Right lobe of liver (tissue), 6 donors: ENCODE results near the gene ZNF142. TPM values are rescaled to one million over a fixed set of nuclear protein-coding genes. Genes with fewer than 3 reads are reported as not detected.
"Not testable (repeated sequence)": the region's sequence is repeated elsewhere in the genome, so short reads cannot be mapped to it uniquely, and the experiment has no call there.

Source experiments
- ATAC-seq, 4 donors: fragments of 200-7000 bp; cut with Tn5 transposase; one replicate each; pipeline ENCODE4 v1.9.1; 2020; ENCODE audit warnings: mild to moderate bottlenecking in 4 of 4, moderate library complexity in 4 of 4
- DNase-seq, 3 donors: peaks; one replicate each; pipeline ENCODE4 v3.0.0-alpha.2; 2020
- H3K27ac ChIP-seq, 3 donors: fragments of 200-600 bp; one replicate each; pipeline ENCODE4 v1.8.0; 2022
- H3K27me3 ChIP-seq, 2 donors: fragments of 200-600 bp; one replicate each; pipeline ENCODE4 v1.8.0; 2022
- H3K36me3 ChIP-seq, 4 donors: fragments of 200-600 bp; sonication (generic) in 1 of 4; one replicate each; pipeline versions ENCODE4 v1.5.1 to v1.8.0; 2017 to 2022; ENCODE audit warnings: control low read depth in 1 of 4
- H3K4me1 ChIP-seq, 4 donors: fragments of 200-600 bp; sonication (generic) in 1 of 4; one replicate each; pipeline versions ENCODE4 v1.5.1 to v1.8.0; 2017 to 2022; ENCODE audit warnings: control low read depth in 1 of 4
- H3K4me3 ChIP-seq, 3 donors: fragments of 200-600 bp; one replicate each; pipeline ENCODE4 v1.8.0; 2022
- H3K9me3 ChIP-seq, 4 donors: fragments of 200-600 bp; sonication (generic) in 1 of 4; one replicate each; pipeline versions ENCODE4 v1.5.1 to v1.8.0; 2017 to 2022; ENCODE audit warnings: control low read depth in 1 of 4
- POLR2A ChIP-seq: fragments of 450-650 bp; IDR thresholded peaks from one replicate; pipeline ENCODE4 v1.6.1; 2017; ENCODE audit warnings: antibody characterized with exemption, mild to moderate bottlenecking
- WGBS: methylation state at CpG from one replicate; pipeline ENCODE4 v1.1.6; 2018; ENCODE audit warnings: low coverage, low lambda C conversion rate; ENCODE audit not compliant: insufficient coverage; ENCODE audit errors: missing lambda C conversion rate; 5-methylcytosine and 5-hydroxymethylcytosine counted together
- intact Hi-C, 2 donors: fragments of 100-400 bp; cut with DNase I; formaldehyde crosslinking; loops; one replicate each; pipeline versions ENCODE4 v1.11.2 to v1.14.1; 2022
- total RNA-seq, 6 experiments: library from RNA; depleted of rRNA in 2 of 6; stranded (reverse); fragments of >200 nt in 2 of 6; fragmentation: NEBNext Ultra II Directional in 3 of 6; extraction: Animal tissue kit (Norgen Biotek cat#: 25700) in 3 of 6; gene quantifications; one replicate each; pipeline versions ENCODE4 v1.1.0 to v1.2.4, GENCODE V29; 2016 to 2023
- TF ChIP-seq, protein P1 (sequence below), 4 donors: fragments of 200-600 bp in 3 of 4; fragments of 450-650 bp in 1 of 4; IDR thresholded peaks; one replicate each; pipeline versions ENCODE4 v1.5.1 to v1.8.0; 2016 to 2022; ENCODE audit warnings: antibody characterized with exemption in 4 of 4, mild to moderate bottlenecking in 2 of 4
- donor health status: DM: no; HTN: yes; CAD: no.
- donor health status: DM: no; HTN: no; CAD: no.
- donor health status: DM: no; HTN: no; CAD: no.
- donor health status: DM: no; HTN: yes; CAD: no.
- donor health status: DM: no; HTN: yes; CAD: no.

Gene ZNF142
- total RNA-seq, 6 experiments from 2014 or later: 7.1 to 12.5 (median 7.5) TPM

DNA sequence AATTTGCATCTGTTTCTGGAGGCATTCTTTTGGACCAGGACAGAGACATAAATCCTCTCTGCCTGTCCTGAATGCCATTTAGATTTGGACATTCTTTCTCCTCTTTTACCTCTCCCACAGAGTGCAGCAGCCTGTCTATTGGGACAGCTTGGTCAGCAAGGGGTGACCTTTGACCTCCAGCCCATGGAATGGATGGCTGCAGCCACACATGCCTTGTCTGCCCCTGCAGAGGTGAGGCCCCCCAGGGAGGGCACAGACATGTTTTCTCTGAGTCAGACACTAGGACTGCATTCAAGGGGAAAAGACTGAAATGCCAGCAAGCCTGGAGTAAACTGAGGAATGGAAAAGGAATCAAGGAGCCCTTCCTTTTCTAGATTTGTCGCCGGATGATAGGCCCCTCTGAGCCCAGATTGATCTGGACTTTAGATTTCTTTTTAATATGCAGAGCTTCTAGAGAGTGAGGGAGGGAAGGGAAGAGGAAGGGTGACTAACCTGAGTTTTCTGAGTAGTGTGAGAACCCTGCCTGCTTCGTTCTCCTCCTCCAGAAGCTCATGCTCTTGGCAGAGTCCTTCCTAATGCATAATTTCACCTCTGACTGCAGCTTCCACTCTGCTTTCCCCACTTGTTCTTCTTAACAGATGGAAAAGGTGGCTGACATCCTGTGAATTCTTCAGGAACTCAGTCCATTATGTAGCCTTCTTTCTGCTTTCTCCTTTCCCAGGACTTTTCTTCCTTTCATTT, 35.2 kb upstream of the ZNF142 start:
- no peaks in the 10 kb centered on the region for H3K27me3 ChIP-seq
- intact Hi-C loops: no loop called here
- TF ChIP-seq, protein P1, sequence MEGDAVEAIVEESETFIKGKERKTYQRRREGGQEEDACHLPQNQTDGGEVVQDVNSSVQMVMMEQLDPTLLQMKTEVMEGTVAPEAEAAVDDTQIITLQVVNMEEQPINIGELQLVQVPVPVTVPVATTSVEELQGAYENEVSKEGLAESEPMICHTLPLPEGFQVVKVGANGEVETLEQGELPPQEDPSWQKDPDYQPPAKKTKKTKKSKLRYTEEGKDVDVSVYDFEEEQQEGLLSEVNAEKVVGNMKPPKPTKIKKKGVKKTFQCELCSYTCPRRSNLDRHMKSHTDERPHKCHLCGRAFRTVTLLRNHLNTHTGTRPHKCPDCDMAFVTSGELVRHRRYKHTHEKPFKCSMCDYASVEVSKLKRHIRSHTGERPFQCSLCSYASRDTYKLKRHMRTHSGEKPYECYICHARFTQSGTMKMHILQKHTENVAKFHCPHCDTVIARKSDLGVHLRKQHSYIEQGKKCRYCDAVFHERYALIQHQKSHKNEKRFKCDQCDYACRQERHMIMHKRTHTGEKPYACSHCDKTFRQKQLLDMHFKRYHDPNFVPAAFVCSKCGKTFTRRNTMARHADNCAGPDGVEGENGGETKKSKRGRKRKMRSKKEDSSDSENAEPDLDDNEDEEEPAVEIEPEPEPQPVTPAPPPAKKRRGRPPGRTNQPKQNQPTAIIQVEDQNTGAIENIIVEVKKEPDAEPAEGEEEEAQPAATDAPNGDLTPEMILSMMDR (IDR thresholded peaks at IDR 0.05): no peak
- no peak for TF ChIP-seq POLR2A

DNA sequence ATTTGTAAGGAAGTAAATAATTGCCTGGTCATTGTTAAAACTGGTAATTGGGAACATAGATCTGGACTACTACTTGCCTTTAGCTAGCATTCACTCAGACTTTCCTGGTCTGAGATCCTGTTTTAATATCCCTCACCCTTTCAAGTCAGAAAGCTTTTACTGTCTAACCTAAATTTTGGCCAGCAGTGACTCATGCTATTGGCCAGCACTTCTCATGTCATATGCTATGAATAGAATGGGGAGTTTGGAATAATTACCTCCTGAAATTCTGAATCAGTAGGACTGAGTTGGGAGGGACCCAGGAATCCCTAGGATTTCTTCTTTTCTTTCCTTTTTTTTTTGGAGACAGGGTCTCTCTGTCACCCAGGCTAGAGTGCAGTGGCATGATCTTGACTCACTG, 31.8 kb upstream of the ZNF142 start:
- ATAC-seq (no peak), DNase-seq (no peak)
- no peaks in the 10 kb centered on the region for H3K9me3 ChIP-seq
- H3K27ac ChIP-seq: no peak overlapping the region
- intact Hi-C loops: no loop called here
- no peak overlapping the region for H3K4me3 ChIP-seq
- H3K36me3 ChIP-seq: peaks cover 0 to 25% (median 0%) of the 10 kb centered on the region in 4 donors
- no peaks in the 10 kb centered on the region for H3K27me3 ChIP-seq
- no peak for TF ChIP-seq POLR2A
- TF ChIP-seq, protein P1 (IDR thresholded peaks at IDR 0.05): no peak
- H3K4me1 ChIP-seq: no peaks in the 10 kb centered on the region

More for the DNA sequence above, 35.2 kb upstream of the ZNF142 start:
- H3K27ac ChIP-seq: no peak overlapping the region
- H3K36me3 ChIP-seq: peaks cover 0 to 25% (median 0%) of the 10 kb centered on the region in 4 donors
- ATAC-seq (no peak), DNase-seq (no peak)
- no peaks in the 10 kb centered on the region for H3K9me3 ChIP-seq
- WGBS: 90% methylated on average over 2 of the region's 3 CpGs
- H3K4me1 ChIP-seq: no peaks in the 10 kb centered on the region
- H3K4me3 ChIP-seq: no peak overlapping the region

DNA sequence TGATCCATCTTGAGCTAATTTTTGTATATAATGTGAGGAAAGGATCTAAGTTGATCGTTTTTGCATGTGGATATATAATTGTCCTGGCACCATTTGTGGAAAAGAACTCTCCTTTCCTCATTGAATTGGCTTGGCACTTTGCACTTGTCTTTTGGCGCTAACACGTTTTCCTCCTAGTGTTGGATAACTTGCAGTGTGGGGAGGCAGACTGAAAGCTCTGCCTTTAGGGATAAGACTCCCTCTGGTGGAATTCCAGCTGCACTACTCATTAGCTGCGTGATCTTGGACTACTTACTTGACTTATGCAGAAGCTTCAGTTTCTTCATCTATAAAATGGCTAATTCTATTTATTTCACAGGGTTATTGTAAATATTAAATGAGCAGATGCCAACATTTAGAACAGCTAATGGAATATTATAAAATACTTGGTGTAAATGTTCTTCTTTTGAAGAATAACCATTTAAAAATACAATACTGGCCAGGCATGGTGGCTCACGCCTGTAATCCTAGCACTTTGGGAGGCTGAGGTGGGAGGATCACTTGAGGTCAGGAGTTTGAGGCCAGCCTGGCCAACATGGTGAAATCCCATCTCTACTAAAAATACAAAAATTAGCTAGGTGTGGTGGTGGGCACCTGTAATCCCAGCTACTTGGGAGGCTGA, 28.1 kb upstream of the ZNF142 start:
- 19% methylated on average over 5 of the region's 5 CpGs for WGBS
- peaks cover 0 to 20% (median 0%) of the 10 kb centered on the region in 4 donors for H3K36me3 ChIP-seq
- H3K4me1 ChIP-seq: not testable (repeated sequence)

DNA sequence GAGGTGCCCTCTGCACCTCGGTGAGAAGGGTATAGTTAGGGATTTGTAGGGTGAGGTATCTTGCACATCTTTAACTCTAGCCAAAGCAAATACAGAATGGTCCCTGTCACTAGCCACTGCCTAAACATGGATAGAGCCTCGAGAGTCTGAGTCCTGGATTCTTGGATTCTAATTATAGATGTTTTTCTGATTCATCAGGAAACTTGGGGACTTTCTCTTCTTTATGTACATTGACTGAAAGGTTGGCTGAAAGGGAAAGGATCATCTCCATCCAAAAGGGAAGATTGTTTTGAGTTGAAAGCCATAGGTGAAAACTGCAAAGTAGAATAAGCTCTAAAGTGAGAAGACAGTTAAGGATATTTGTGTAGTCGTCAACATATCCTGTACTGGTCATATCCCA, 20.6 kb upstream of the ZNF142 start:
- Histone ChIP-seq H3K27me3 (no peaks in the 10 kb centered on the region), H3K9me3 (no peaks in the 10 kb centered on the region), H3K36me3 (peaks cover 0 to 19% (median 1%) of the 10 kb centered on the region in 4 donors), H3K27ac (no peak overlapping the region), H3K4me1 (no peaks in the 10 kb centered on the region), H3K4me3 (no peak overlapping the region)
- DNase-seq (no peak), ATAC-seq (no peak)
- WGBS: 53% methylated on average over 2 of the region's 3 CpGs
- TF ChIP-seq POLR2A: no peak
- TF ChIP-seq, protein P1 (IDR thresholded peaks at IDR 0.05): no peak
- intact Hi-C loops: no loop called here

More for the DNA sequence above, 28.1 kb upstream of the ZNF142 start:
- H3K27ac ChIP-seq, H3K9me3 ChIP-seq, H3K27me3 ChIP-seq, H3K4me3 ChIP-seq, intact Hi-C loops: not testable (repeated sequence)
- peak in 1 of 3 donors; percentile 63 for DNase-seq
- TF ChIP-seq, protein P1 (IDR thresholded peaks at IDR 0.05): peak; percentile 80 to 90 (median 82)
- peak; percentile 97 to 99 (median 98) for ATAC-seq
